ENCODE results near the gene SIN3A.
"Not testable (repeated sequence)": the region's sequence is repeated elsewhere in the genome, so short reads cannot be mapped to it uniquely, and the experiment has no call there.

The SIN3A gene

DNA sequence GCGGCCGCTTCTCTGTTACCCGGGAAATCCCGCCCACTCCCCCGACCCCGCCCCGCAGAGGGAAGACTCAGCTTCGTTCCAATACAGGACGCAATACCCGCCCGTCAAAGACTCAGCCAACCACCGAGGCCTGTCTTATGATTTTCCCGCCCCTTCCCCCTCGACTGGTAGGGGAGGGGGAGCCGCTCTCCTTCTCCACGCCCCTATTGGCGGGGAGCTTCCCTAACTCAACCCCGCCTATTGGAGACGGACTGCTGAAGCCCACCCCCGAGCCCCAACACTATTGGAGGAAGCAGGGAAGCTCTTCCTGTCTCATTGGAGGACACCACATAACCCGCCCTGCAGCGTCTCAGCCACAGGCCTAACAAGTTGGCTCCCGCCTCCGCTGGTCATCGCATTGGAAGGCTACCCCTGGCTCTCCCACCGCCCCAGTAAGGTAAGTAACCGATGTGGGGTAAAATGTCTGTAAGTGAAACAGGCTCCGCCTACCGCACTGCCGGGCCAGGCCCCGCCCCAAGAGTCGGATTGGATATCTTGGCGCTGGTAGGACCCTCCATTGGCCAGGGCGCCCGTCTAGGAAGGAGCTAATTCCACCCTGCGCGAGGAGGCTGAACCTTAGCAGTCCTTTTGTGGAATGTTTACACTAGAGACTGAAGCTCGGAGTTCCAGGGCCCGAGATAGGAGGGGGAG is at the start of gene SIN3A:
Gene SIN3A, minus strand, starts transcription at position 17 of the 690 bp plus-strand sequence. CDS start 21,315 bp downstream, outside the sequence.
- DNase-seq = peak; percentile 100

DNA sequence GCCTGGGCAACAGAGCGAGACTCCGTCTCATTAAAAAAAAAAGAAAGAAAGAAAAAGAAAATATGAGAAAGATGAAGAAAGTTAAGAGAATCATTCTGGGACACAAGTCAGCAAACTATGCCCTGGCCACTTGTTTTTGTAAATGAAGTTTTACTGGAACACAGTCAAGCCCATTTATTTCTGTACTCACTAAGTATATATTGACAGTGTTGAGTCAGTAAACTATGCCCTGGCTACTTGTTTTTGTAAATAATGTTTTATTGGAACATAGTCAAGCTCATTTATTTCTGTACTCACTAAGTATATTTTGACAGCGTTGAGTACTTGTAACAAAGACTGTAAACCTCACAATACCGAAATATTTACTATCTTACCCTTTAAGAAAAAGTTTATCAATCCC is 42.2 kb upstream of the SIN3A start:
- DNase-seq = no peak

GRCh38 chr15:75483961-75484360 is 32.5 kb upstream of the SIN3A start:
- DNase-seq = no peak

DNA sequence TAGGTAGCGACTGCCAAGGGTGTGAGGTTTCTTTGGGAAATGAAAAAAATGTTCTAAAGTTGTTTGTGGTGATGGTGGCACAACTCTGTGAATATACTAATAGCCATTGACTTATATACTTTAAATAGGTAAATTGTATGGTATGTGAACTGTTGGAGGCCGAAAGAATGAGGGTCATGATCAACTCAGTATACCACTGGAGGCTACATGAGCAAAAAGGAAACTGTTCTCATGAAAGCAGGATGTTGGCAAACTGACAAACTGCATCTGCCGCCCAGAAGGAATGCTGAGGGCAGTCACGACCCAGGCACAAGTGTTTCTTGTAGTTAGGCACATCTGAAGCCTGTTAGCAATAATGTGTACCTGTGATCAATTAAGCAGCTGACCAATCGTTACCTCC is 32.1 kb upstream of the SIN3A start:
- not testable (repeated sequence) for DNase-seq

GRCh38 chr15:75483106-75483505 is 31.6 kb upstream of the SIN3A start:
- no peak for DNase-seq

DNA sequence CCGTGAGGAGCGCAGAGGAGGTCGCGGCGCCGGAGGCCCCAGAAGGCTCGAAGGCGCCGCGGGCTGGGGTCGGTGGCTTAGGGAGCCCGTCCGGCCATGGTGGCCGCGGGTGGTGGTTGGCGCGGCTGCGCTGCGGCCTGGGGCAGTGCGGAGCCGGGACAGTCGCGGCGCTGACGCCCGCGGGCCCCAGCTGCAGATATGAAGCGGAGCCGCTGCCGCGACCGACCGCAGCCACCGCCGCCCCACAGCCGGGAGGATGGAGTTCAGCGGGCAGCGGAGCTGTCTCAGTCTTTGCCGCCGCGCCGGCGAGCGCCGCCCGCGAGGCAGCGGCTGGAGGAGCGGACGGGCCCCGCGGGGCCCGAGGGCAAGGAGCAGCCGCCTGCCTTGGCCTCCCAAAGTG is 29.0 kb upstream of the SIN3A start:
- not testable (repeated sequence) for DNase-seq

- no peak for DNase-seq
These were observed 28.2 kb upstream of the SIN3A start for GRCh38 chr15:75479670-75480069.

- DNase-seq = not testable (repeated sequence)
These were observed 25.6 kb upstream of the SIN3A start for GRCh38 chr15:75477094-75477493.

DNA sequence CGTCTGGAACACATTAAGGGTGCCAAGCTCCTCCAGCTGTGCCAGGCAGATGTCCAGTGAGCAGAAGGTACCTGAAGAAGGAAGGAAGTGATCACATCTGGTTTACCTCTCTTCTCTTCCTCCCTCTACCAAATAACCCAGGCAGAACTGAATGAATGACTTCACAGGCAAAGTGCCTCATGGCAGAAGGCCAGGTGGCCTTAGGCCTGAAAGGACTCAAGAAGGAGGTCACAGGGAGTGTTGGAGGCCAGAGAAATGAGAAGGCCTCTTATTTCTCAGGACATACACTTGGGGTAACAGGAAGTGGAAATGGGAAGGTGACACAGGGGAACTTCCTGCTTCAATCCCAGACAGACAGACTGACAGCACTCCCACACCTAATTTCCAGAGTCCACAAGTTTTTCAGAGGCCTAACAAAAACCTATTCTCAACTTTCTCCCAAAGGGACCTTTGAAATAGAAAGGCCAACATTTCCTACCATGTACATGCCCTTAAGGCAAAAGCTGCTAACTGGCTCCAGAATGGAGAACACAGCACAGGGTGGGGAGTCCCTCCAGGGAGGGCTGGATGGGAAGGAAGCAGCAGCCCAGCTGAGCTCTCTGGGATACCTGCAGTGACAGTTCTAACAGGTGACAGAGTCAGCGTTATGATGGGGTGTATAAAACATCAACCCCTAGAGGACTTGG is 17.6 kb upstream of the SIN3A start:
- DNase-seq = peak; percentile 47

DNA sequence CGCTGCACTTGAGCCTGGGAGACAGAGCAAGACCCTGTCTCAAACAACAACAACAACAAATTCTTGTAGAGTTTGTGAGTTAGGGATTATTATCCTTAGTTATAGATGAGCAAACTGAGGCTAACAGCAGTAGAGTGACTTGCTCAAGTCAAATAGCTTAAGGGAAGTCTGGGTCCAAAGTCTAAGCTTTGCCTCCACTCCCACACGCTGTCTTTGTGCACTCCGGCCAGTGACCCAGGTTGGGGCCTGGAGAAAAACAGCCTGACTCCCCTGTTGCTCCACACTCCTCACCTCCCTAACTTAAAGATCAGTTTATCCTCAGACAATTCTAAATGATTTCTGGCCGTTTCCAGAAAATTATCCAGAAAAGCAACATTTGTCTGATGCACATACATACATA is 9.2 kb upstream of the SIN3A start:
- no peak for DNase-seq

DNA sequence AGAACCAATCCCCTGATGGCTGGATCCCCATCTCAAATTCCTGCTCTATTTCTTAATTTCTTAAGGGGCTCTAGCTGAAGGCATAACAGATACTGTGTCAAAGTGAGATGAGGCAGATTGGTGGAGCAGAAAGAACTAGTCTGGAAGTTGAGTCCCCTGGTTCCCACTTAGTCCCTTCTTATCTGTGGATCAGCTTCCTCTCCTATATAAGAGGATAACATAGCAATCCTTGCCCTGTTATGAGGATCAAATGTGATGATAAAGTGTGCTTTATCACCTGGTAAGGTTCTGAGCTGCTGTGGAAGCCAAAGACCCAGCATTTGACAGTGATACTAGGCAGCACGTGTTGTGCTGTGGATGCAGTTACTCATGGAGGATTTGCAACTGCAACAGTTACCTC is 8.1 kb upstream of the SIN3A start:
- DNase-seq = no peak

DNA sequence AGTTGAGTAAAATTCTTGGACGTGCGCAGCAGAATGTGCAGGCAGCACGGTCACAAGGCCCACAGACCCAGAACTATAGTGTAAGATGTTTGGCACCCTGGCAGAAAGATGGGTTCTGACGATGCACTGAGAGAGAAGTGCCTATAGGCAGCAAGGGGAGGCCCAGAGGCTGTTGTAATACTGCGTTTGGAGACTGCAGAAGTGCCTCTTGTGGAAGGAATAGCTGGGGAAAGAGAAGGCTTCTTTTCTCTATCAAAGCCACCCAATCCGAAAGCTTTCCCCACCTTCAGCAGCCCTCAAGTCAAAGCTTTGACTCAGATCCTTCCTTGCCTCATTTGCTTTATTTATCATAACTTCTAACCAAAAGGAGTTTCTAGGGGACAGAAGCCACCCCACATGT is 5.2 kb upstream of the SIN3A start:
- no peak for DNase-seq

- peak; percentile 71 for DNase-seq
These were observed 4.6 kb upstream of the SIN3A start for GRCh38 chr15:75455982-75456531.

DNA sequence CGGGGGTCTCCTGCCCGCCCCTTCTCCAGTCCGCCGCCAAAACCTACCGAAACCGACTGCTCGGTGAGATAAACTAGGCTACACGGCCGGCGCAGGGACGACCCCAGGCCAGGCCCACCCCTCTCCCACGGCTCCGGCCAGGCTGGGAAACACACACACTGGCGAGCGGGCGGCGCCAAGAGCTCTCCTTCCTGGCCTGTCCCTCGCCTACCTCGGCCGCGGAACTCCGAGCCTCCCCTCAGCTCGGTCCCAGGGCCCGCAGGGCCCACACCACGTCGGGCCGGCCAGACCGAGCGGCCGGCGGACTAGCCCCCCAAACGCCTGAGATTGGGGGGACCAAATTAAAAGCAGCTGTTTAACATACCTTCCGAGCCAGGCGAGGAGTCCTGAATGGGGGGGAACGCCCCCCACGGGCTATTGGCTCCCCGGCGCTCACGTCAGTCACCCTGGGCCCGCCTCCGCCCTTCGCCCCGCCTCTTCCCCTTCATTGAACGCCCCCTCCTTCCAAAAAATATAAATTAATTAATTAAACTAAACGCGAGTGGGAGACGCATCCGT is 4.0 kb upstream of the SIN3A start:
- DNase-seq = peak; percentile 97

DNA sequence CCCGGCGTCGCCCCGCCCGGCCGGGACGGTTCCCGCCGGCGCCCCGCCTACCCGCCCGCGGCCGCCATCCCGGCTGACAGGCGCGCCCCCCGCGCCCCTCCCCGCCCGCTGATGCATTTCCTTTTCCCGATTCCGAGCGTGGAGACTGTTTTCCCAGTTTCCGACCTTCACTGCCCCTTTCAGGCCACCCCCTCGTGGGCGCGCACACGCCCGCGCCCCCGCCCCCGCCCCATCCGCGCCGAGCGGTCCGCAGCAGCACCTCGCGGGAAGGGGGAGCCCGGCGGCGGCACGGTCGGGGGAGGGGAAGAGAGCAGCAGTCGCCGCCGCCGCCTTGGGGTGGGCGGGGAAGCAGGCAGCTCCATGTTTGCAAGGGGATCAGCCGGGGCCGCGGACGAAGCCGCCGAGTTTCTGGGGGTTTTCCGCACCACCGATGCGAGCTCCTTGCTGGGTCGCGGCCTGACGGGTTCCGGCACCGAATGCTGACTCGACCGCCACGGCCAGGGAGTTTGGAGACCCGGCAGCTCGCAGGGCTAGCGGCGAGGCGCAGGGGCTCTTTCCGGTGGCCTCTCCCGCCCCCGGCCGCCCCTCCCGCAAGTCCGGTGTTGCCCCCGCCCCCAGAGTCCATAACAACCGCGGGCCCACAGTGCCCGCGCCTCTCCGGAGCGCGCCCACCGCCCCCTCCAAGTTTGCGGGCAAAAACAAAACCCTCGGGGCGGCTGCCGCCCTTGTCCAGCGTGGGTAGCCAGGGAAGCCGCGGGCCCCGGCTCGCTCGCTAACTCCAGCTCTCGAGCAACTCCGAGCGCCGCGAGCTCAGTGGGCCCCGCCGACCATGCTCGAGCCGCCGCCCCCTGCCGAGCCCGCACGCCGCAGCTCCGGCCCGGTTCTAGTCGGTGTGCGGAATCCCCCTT is 3.2 kb upstream of the SIN3A start:
- peak; percentile 82 for DNase-seq

DNA sequence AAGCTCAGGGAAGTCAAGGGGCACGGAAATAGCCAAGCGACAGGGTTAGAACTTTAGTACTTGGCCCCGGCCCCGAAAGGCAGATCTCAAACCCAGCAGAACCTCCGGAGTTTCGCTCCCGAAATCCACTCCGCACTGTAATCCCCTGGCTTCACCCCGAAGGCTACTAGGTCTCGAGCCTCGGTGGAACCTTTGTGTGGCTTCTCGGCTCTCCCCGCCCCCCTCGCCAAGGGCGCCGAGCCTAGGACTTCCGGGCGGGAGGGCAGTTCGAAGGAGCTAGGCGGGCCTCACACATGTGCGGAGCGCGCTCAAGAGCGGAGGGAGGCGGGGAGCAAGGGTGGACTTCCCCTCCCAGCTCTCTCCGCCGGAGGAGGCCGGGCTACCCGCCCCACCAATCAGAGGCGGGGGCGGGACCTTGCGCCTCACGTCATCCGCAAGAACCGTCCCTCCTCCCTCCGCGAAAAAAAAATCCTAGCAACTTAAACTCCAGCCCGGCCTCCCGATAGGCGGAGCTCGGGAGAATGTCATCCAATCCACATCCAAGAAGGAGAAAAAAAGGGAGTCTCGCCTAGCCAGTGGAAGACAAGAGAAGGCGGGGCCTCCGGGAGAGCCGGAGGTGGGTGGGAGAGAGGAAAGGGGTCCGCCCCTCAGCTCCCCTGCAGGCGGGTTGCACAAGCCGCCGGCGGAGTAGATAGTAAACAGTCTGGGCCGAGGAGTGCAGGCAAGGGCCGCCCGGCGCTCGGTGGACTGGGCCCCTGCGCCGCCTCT is 2.4 kb upstream of the SIN3A start:
- DNase-seq = peak; percentile 100

DNA sequence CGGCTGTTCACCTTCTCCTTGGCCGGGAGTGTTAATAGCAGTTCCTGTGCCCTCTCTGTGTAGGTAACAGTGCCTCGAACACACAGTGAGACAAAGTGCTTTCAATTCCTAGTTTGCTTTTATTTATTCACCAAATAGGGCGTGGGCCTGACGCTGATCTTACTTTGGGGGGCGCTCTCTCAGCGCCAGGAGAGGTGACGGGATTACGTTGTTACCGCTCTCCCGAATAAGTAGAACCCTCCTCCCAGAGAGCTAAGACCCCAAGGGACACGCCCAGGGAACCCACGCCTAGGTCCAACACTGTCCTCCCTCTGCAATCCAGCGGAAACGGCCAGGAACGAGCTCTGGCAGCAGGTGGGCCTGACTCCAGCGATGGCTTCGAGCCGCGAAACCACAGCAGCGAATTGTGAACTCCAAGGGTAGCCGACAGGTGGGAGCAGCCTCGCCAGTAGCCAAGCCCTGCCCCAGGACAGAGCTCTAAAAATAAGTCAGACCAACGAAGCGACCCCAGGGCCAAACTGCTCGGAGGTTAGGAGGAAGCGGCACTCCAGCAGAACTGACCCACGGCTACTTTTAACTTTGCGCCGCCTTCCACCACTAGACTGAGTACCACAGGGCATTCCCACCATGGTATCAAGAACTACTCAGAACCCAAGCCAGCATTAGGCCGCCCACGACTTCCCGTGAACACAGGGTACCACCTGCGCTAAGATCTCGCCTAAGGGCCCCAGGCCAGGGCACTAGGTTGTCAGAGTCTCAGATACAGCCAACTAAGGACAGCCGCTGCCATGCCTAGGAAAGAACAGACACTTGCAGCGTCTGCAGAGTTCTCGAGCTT is 1.6 kb upstream of the SIN3A start:
- peak; percentile 83 for DNase-seq

DNA sequence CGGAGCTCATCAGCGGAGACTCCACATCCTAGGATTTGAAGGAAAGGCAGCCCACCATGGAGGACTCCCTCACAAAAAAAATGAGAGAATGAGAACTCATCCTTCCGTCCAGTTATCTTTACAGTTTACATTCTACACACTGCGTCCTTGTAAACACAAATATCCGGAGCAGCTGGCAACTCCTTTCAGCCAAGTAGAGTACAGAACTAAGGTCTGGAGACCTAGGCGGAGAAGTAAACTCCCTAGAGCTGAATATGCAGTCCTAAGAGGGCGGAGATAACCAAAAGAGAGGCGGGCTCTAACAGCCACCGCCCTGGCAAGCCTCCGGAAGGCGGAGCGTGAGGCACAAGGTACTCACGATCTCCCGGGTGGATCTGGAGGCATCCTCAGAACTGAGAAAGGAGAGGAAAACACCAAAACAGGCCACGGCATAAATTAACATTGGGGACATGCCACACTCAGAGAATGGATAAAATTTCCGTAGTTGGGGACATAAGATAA is 924 bp upstream of the SIN3A start:
- peak; percentile 95 for DNase-seq

- no peak for DNase-seq
These were observed 252 bp downstream of the SIN3A start for GRCh38 chr15:75451202-75451673.

- DNase-seq = peak; percentile 100
These were observed 936 bp downstream of the SIN3A start for GRCh38 chr15:75450307-75451201.

Measured in RPMI8226 (cell line).